ENCODE data around the gene FGFR3. TPM values are rescaled to one million over a fixed set of nuclear protein-coding genes. Genes with fewer than 3 reads are reported as not detected.

Gene FGFR3
- total RNA-seq, 4 donors from 2014 or later = 45.4 to 168 (median 92.4) TPM

DNA sequence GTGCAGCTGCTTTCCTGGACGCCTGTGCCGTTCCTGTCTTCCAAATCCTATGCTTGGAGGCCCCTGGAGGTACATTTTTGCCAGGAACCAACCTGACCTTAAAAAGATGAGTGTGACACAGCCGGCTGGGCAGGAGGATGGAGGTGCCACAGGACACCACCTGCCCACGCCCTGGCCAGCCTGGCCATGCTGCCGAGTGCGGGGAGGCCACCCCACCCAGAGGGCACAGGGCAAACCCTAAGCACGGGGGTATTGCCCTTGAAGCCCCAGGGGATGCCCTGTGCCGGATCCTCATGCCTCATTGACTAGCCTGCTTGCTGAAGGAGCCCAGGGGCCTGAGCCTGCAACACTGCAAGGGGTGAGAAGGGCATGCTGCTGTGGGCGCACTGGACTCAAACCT, 20.1 kb downstream of the FGFR3 start:
- Histone ChIP-seq H3K9me3 (no peaks in the 10 kb centered on the region), H3K27me3 (no peaks in the 10 kb centered on the region), H3K4me3 (no peak overlapping the region), H3K27ac (no peak overlapping the region), H3K4me1 (no peaks in the 10 kb centered on the region), H3K36me3 (peaks cover 0 to 50% (median 0%) of the 10 kb centered on the region in 3 donors)
- TF ChIP-seq, protein P1, sequence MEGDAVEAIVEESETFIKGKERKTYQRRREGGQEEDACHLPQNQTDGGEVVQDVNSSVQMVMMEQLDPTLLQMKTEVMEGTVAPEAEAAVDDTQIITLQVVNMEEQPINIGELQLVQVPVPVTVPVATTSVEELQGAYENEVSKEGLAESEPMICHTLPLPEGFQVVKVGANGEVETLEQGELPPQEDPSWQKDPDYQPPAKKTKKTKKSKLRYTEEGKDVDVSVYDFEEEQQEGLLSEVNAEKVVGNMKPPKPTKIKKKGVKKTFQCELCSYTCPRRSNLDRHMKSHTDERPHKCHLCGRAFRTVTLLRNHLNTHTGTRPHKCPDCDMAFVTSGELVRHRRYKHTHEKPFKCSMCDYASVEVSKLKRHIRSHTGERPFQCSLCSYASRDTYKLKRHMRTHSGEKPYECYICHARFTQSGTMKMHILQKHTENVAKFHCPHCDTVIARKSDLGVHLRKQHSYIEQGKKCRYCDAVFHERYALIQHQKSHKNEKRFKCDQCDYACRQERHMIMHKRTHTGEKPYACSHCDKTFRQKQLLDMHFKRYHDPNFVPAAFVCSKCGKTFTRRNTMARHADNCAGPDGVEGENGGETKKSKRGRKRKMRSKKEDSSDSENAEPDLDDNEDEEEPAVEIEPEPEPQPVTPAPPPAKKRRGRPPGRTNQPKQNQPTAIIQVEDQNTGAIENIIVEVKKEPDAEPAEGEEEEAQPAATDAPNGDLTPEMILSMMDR (IDR thresholded peaks at IDR 0.05) = no peak
- TF ChIP-seq POLR2A (IDR thresholded peaks at IDR 0.05) = no peak
- no peak for DNase-seq

DNA sequence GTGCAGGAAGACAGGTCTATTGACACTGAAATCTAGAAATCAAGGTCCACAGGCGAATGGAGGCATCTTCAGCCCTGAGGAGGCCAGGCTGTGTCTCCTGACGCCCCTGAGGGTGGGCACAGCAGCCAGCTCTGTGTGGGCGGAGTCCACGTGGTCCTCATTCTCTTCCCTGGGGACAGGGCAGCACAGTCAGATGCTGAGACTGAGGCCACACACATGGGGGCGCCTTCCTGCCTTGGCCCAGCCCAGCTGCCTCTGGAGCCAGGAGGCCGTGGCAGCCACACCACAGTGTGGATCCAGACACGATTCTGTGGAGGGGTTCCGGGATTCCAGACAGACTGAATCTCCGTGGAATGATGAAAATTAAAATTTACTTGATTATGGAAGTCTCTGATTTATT, 20.8 kb downstream of the FGFR3 start:
- no peak overlapping the region for H3K4me3 ChIP-seq
- H3K27me3 ChIP-seq = no peaks in the 10 kb centered on the region
- DNase-seq = no peak
- no peak overlapping the region for H3K27ac ChIP-seq
- peaks cover 0 to 57% (median 0%) of the 10 kb centered on the region in 3 donors for H3K36me3 ChIP-seq
- no peaks in the 10 kb centered on the region for H3K4me1 ChIP-seq
- no peak for TF ChIP-seq POLR2A (IDR thresholded peaks at IDR 0.05)
- TF ChIP-seq, protein P1 (IDR thresholded peaks at IDR 0.05) = no peak
- H3K9me3 ChIP-seq = no peaks in the 10 kb centered on the region

DNA sequence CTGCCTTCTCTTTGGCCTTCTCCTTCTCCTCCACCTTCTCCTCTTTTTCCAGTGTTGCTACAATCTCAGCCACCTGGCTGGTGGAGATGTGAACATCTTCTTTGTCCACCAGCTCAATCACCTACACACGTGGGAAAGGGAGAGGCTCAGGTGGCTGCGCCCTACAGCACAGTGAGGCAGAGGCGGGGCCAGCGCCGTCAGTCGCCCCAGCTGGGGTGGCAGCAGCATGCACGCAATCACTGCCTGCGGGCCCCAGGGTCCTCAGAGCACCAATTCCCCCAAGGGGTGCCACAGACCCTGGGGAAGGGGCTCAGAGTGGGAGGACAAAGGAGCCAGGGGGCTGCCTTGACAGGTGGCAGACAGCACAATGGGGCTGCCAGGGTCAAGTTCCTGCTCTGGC, 21.4 kb downstream of the FGFR3 start:
- no peak overlapping the region for H3K27ac ChIP-seq
- no peaks in the 10 kb centered on the region for H3K9me3 ChIP-seq
- TF ChIP-seq, protein P1 (IDR thresholded peaks at IDR 0.05) = no peak
- TF ChIP-seq POLR2A (IDR thresholded peaks at IDR 0.05) = no peak
- H3K27me3 ChIP-seq = no peaks in the 10 kb centered on the region
- H3K4me1 ChIP-seq = no peaks in the 10 kb centered on the region
- H3K4me3 ChIP-seq = no peak overlapping the region
- DNase-seq = no peak
- H3K36me3 ChIP-seq = peaks cover 0 to 63% (median 0%) of the 10 kb centered on the region in 3 donors

DNA sequence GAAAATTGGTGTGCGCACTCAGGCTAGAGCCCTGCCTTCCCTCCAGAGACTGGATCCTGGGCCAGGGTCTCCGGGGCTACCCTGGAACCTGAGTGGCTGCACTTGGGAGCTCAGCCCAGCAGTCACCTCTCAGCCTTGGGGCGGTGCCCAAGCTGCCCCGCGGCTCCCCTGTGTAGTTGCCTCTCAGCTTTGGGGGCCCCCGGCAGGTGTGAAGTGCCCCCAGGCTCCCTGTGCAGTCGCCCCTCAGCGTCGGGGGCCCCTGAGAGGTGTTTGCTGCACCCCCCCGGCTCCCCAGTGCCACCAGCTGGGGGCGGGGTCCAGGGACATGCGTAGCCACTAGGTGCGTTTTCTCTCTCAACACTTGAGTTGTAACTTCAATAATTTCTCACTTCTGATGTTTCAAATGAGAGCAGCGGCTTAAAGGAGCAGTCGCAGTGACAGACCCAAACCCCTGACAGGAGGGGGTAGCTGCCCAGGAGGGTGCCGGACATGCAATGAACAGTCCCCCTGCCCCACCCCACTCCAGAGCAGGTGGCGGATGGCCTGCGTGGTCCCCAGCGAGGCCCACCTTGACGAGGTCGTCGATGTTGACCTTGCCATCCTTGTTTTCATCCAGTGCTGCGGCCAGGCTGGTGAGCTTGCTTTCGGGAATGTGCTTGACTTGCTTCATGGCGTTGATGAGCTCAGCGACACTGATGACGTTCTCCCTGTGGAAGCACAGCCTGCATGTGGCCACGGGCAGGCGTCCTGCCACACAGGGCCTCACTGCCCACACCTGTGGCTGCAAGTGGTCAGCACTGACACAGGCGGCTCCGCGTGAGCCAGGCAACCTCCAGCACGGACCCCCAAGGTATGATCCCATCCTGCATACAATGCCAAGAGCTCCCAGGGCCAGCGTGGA, 22.3 kb downstream of the FGFR3 start:
- H3K9me3 ChIP-seq = no peaks in the 10 kb centered on the region
- H3K27ac ChIP-seq = no peak overlapping the region
- no peak for DNase-seq
- no peak for TF ChIP-seq POLR2A (IDR thresholded peaks at IDR 0.05)
- TF ChIP-seq, protein P1 (IDR thresholded peaks at IDR 0.05) = no peak
- H3K4me1 ChIP-seq = no peaks in the 10 kb centered on the region
- no peaks in the 10 kb centered on the region for H3K27me3 ChIP-seq
- peaks cover 0 to 71% (median 0%) of the 10 kb centered on the region in 3 donors for H3K36me3 ChIP-seq
- no peak overlapping the region for H3K4me3 ChIP-seq

DNA sequence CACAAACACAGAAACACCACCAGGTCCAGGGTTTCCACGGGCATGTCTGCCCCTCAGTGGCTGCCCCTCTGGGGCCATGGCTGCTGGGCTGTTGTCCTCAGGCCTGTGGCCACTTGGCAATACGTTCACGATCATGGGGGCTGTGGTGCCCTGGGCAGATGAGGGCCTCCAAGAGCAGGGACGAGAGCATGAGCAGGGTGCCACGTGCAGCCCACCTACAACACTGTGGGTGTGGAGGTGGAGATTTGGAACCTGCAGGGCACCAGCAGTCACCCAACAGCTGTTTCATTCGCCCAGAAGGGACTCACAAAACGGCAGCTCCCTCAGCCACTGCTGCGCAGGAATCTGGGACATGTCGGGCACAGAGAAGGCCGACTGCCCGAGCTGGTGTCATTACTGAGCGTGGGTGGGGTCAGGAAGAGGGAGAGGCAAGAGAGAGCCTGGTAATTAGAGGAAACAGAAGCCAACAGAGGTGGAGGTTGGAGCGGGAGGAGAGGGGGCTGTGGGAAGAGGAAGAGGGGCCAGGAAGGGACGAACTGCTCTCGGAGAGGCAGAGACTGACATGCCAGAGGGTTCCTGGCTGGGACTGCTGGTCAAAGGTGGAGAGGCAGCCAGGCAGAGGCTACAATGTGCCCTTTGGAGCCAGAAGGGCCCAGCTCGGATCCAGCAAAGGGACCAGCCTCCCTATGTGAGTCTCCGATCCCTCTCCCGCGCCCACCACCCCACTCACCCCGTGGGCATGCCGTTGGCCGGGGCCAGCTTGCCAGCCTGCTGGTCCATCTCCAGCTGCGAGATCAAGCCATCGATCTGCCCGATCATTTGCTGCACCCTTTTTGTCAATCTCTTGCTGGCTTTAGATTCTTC, 23.1 kb downstream of the FGFR3 start:
- DNase-seq = no peak
- no peaks in the 10 kb centered on the region for H3K9me3 ChIP-seq
- H3K36me3 ChIP-seq = peaks cover 0 to 78% (median 0%) of the 10 kb centered on the region in 3 donors
- TF ChIP-seq, protein P1 (IDR thresholded peaks at IDR 0.05) = no peak
- no peak for TF ChIP-seq POLR2A (IDR thresholded peaks at IDR 0.05)
- H3K27me3 ChIP-seq = no peaks in the 10 kb centered on the region
- no peak overlapping the region for H3K27ac ChIP-seq
- no peaks in the 10 kb centered on the region for H3K4me1 ChIP-seq
- H3K4me3 ChIP-seq = no peak overlapping the region

Measured in Peyer's patch (tissue), 4 donors.